Testis (tissue), 3 donors: ENCODE data around the gene SCLY. TPM values are rescaled to one million over a fixed set of nuclear protein-coding genes. Genes with fewer than 3 reads are reported as not detected.

ENCODE experiments used
- DNase-seq: peaks from one replicate; pipeline ENCODE4 v3.0.0-alpha.2; 2019
- H3K27ac ChIP-seq, 2 donors: fragments of 200-600 bp; sonication (generic); one replicate each; pipeline ENCODE4 v1.5.1; 2019
- H3K27me3 ChIP-seq: fragments of 200-600 bp; sonication (generic); one replicate; pipeline ENCODE4 v1.5.1; 2019
- H3K36me3 ChIP-seq: fragments of 200-600 bp; sonication (generic); one replicate; pipeline ENCODE4 v1.5.1; 2017; ENCODE audit warnings: low read depth; ENCODE audit errors: missing control alignments
- H3K4me1 ChIP-seq: fragments of 200-600 bp; sonication (generic); one replicate; pipeline ENCODE4 v1.5.1; 2019
- H3K4me3 ChIP-seq, 2 donors: fragments of 200-600 bp; sonication (generic); one replicate each; pipeline ENCODE4 v1.5.1; 2017 to 2019
- H3K9me3 ChIP-seq: fragments of 200-600 bp; sonication (generic); one replicate; pipeline ENCODE4 v1.5.1; 2017
- POLR2A ChIP-seq: fragments of 450-650 bp; IDR thresholded peaks from one replicate; pipeline ENCODE4 v1.6.1; 2017; ENCODE audit warnings: antibody characterized with exemption, mild to moderate bottlenecking, moderate library complexity
- WGBS, 2 donors: methylation state at CpG; one replicate each; pipeline ENCODE4 v1.1.5; 2018; 5-methylcytosine and 5-hydroxymethylcytosine counted together
- intact Hi-C: fragments of 100-400 bp; cut with DNase I; formaldehyde crosslinking; loops from one replicate; pipeline ENCODE4 v1.15.1; 2023; ENCODE audit warnings: low total_unique reads
- polyA plus RNA-seq: library from polyadenylated mRNA; stranded (reverse); fragments of 350-450 nt; fragmentation: Illumina TruSeq; extraction: RNeasy Lipid Tissue Mini Kit (QIAGEN cat#74804); gene quantifications from one replicate; pipeline ENCODE4 v1.2.3, GENCODE V29; 2014; ENCODE audit warnings: low read depth, low replicate concordance; ENCODE audit not compliant: insufficient read depth
- total RNA-seq, 2 donors: library from RNA; depleted of rRNA; stranded (reverse); fragments of >200 nt; gene quantifications; one replicate each; pipeline ENCODE4 v1.2.3, GENCODE V29; 2016
- TF ChIP-seq, protein P1 (sequence below), 3 experiments: fragments of 450-650 bp in 2 of 3; fragments of 200-600 bp in 1 of 3; sonication (generic) in 1 of 3; IDR thresholded peaks; one replicate each; pipeline ENCODE4 v1.5.1; 2016 to 2019; ENCODE audit warnings: antibody characterized with exemption in 3 of 3, mild to moderate bottlenecking in 2 of 3, moderate library complexity in 1 of 3

Gene SCLY
- total and polyA plus RNA-seq, 3 donors from 2014 or later = 19.6 to 40.2 (median 24.6) TPM

DNA sequence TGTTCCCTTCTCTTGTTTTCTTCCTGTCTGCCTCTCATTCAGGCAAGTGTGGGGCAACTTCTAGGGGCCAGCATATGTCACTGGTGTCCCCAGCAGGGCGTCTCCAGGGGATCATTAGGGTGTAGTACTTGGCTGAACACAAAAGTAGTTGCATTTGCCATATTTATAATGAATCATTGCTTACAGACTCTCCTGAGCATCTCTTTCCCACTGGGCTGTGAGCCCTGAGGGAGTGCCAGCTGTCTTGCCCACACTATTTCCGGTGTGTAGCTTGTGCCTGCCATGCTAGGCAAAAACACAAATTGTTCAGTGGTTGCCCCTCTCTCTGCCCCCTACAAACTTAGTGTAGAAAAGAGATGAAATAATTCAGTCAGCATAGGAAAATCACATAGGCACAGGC, 40.8 kb upstream of the SCLY start:
- intact Hi-C loops = no loop called here
- TF ChIP-seq POLR2A = no peak
- TF ChIP-seq, protein P1, sequence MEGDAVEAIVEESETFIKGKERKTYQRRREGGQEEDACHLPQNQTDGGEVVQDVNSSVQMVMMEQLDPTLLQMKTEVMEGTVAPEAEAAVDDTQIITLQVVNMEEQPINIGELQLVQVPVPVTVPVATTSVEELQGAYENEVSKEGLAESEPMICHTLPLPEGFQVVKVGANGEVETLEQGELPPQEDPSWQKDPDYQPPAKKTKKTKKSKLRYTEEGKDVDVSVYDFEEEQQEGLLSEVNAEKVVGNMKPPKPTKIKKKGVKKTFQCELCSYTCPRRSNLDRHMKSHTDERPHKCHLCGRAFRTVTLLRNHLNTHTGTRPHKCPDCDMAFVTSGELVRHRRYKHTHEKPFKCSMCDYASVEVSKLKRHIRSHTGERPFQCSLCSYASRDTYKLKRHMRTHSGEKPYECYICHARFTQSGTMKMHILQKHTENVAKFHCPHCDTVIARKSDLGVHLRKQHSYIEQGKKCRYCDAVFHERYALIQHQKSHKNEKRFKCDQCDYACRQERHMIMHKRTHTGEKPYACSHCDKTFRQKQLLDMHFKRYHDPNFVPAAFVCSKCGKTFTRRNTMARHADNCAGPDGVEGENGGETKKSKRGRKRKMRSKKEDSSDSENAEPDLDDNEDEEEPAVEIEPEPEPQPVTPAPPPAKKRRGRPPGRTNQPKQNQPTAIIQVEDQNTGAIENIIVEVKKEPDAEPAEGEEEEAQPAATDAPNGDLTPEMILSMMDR (IDR thresholded peaks at IDR 0.05) = no peak
- H3K27me3 ChIP-seq = no peaks in the 10 kb centered on the region
- WGBS, 2 donors = 94 to 98% methylated on average over 2 of the region's 2 CpGs
- no peak overlapping the region for H3K4me3 ChIP-seq
- H3K4me1 ChIP-seq = no peaks in the 10 kb centered on the region
- H3K27ac ChIP-seq = no peak overlapping the region
- H3K9me3 ChIP-seq = no peaks in the 10 kb centered on the region
- no peaks in the 10 kb centered on the region for H3K36me3 ChIP-seq
- no peak for DNase-seq

DNA sequence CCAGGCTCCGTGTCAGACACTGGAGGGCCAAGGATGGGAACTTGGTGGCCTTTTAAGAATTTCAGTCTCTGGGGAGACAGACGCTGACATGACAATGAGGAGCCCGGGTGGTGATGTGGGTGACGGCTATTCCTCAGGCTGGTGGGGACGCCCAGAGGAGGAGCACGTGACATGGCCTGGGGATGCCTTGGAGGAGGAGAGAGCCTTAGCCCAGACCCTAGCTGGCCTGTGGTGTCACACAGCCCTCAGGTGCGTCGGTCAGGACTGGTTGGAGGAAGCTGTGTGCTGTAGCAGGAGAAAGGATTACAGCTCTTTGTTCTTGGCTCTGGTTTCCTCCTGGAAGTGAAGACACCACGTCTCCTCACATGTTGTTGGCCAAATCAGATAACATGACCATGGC, 40.0 kb upstream of the SCLY start:
- intact Hi-C loops = no loop called here
- Histone ChIP-seq H3K4me3 (no peak overlapping the region), H3K36me3 (no peaks in the 10 kb centered on the region), H3K9me3 (no peaks in the 10 kb centered on the region), H3K27me3 (no peaks in the 10 kb centered on the region), H3K4me1 (no peaks in the 10 kb centered on the region), H3K27ac (no peak overlapping the region)
- TF ChIP-seq, protein P1 (IDR thresholded peaks at IDR 0.05) = no peak
- no peak for TF ChIP-seq POLR2A
- 85 to 88% methylated on average over 7 to 9 of the region's 9 CpGs for WGBS, 2 donors
- no peak for DNase-seq

DNA sequence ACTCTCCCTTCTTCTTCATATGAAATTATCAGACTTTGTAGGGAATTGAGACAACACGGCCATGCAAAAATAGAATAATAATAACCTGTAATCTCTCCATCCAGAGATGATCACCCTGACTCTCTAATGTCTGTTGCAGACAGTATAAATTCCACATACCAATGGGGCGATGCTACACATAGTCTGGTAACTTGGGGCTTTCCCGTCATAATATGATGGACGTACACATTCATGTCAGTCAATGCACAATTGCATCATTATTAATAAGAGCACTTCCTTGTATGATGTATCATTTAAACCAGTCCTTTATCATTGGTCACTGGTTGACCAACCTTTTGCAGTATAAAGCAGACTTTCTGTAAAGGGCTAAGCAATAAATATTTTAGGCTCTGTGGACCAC, 39.5 kb upstream of the SCLY start:
- intact Hi-C loops = no loop called here
- no peak overlapping the region for H3K27ac ChIP-seq
- no peak overlapping the region for H3K4me3 ChIP-seq
- WGBS, 2 donors = 89 to 94% methylated on average over 4 of the region's 4 CpGs
- no peaks in the 10 kb centered on the region for H3K27me3 ChIP-seq
- TF ChIP-seq POLR2A = no peak
- TF ChIP-seq, protein P1 (IDR thresholded peaks at IDR 0.05) = no peak
- DNase-seq = no peak
- H3K4me1 ChIP-seq = no peaks in the 10 kb centered on the region
- no peaks in the 10 kb centered on the region for H3K36me3 ChIP-seq
- H3K9me3 ChIP-seq = no peaks in the 10 kb centered on the region

DNA sequence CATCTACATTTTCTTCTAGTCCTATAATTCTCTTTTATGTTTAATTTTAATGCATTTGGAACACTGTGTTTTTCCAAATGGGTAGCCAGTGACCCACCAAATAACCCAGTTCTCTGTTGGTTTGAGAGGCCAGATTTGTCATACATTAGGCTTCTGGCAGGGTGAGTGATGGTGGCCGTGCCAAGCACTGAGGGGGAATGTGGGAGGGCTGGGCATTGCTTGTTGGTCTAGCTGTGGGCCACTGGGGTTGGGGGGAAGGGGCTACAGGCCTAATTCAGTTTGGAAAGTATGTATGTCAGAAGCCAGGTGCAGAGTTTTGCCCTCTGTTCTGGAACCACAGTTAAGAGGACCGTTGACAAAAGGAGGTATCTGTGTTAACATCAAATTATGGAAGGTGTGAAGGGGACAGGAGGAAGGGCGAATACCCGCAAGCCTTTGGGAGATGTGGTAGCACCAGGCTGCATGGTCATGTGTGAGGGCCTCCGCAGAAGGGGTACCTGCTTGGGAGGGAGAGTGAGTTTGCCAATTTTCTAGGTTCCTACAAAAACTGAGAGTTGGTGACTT, 38.1 kb upstream of the SCLY start:
- no peak for DNase-seq
- H3K4me3 ChIP-seq = no peak overlapping the region

DNA sequence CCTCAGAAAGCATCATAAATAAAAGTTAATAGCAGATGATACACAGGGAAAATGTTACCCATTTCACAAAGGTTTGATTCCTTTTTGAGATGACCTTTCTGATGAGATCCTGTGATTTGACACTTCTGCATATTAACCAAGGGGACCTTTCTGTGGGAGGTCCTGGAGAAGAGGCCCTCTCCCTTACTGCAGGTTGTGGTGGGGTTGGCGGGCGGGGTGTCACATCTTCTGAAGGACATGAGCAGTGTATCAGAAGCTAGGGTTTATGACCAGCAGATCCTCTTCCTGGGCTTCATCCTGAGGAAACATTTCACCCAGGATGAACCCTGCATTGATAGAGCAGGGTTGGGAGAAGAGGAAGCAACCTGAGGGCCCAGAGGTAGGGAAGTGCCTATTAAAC, 37.2 kb upstream of the SCLY start:
- H3K36me3 ChIP-seq = no peaks in the 10 kb centered on the region
- no peak for DNase-seq
- 97 to 100% methylated on average over 2 of the region's 2 CpGs for WGBS, 2 donors
- H3K27me3 ChIP-seq = no peaks in the 10 kb centered on the region
- no peaks in the 10 kb centered on the region for H3K9me3 ChIP-seq
- intact Hi-C loops = no loop called here
- TF ChIP-seq POLR2A = no peak
- TF ChIP-seq, protein P1 (IDR thresholded peaks at IDR 0.05) = no peak
- H3K4me3 ChIP-seq = no peak overlapping the region
- H3K27ac ChIP-seq = no peak overlapping the region
- H3K4me1 ChIP-seq = no peaks in the 10 kb centered on the region

More for the DNA sequence above, 38.1 kb upstream of the SCLY start:
- H3K9me3 ChIP-seq = no peaks in the 10 kb centered on the region
- no peak overlapping the region for H3K27ac ChIP-seq
- H3K27me3 ChIP-seq = no peaks in the 10 kb centered on the region
- TF ChIP-seq POLR2A = no peak
- TF ChIP-seq, protein P1 (IDR thresholded peaks at IDR 0.05) = no peak
- 93 to 97% methylated on average over 5 of the region's 5 CpGs for WGBS, 2 donors
- H3K36me3 ChIP-seq = no peaks in the 10 kb centered on the region
- no peaks in the 10 kb centered on the region for H3K4me1 ChIP-seq
- intact Hi-C loops = no loop called here
